HG02623 (cell line): ENCODE data around the gene APLF.

Source experiments
- ATAC-seq: cut with Tn5 transposase; IDR thresholded peaks from one replicate; pipeline ENCODE4 v1.9.1; 2021; ENCODE audit warnings: moderate library complexity; ENCODE audit not compliant: unreplicated experiment

APLF gene, protein sequence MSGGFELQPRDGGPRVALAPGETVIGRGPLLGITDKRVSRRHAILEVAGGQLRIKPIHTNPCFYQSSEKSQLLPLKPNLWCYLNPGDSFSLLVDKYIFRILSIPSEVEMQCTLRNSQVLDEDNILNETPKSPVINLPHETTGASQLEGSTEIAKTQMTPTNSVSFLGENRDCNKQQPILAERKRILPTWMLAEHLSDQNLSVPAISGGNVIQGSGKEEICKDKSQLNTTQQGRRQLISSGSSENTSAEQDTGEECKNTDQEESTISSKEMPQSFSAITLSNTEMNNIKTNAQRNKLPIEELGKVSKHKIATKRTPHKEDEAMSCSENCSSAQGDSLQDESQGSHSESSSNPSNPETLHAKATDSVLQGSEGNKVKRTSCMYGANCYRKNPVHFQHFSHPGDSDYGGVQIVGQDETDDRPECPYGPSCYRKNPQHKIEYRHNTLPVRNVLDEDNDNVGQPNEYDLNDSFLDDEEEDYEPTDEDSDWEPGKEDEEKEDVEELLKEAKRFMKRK

GRCh38 chr2:68467077-68467960 is at the start of gene APLF, which contains the start of gene FBXO48:
Gene APLF (plus strand): TSS chr2:68467585. CDS start chr2:68467732, 147 bp downstream.
Gene FBXO48 (minus strand): TSS chr2:68467294. CDS start chr2:68465145, 2,149 bp downstream.
- peak; percentile 94 for ATAC-seq

DNA sequence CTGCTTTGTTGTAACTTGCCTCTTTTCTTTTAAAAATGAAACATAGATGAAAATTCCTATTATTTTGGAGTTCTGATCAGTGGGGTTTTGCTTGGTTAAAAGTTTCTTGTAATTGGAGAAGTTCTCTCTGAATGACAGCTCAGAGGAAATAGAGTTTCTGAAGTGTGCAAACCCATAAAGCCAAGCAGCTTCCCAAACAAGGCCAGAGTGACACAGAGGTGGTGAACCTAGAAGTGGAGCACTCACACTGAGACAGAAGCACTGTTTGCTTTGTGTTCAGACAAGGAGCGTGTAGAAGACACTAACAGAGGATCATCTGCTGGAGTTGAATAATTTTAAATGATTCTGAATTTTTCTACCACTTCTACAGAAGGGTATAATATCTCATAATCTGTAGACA is 49.5 kb upstream of the APLF start:
- ATAC-seq: no peak

DNA sequence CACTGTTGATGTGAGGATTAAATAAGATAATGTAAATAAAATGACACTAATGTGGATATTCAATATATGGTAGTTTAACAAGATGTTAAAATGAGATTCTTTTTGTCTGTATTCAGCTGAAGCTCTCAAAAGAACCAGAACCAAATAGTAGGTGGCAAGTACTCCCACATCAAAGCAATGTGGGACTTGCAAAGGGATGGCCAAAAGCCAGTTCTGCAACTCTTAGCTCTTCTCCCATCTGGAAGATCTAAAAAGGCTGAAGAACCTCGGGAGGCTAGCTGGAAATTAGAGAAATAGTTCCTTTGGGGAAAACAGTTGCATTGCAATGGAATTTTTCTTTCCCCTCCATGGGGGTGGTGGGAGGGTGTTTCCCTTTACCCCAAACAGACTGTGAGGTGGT is 49.0 kb upstream of the APLF start:
- ATAC-seq: no peak

GRCh38 chr2:68418855-68419254 is 48.5 kb upstream of the APLF start:
- ATAC-seq: no peak

- ATAC-seq: no peak
Observed at GRCh38 chr2:68420254-68420910, 47.0 kb upstream of the APLF start.

GRCh38 chr2:68423966-68424650 is 43.3 kb upstream of the APLF start:
- peak; percentile 75 for ATAC-seq

GRCh38 chr2:68425503-68425902 is 41.9 kb upstream of the APLF start:
- ATAC-seq: no peak

DNA sequence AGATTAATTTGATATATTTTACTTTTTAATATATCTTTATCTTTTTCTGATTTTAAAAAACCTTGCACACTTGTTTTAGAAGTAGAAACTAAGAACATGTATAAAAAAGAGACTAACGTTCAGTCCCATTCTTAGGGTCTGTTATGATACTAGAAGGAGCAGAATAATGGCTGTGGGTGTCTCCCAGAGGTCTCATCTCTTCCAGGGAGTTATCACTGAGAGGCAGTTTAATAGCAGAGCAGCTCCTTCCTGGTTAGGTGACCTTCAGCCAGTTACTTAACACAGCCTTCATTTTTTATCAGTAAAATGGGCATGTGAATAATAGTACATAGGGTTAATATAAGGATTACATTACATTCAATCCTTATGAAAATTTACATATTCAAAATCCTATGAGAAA is 40.9 kb upstream of the APLF start:
- no peak for ATAC-seq

DNA sequence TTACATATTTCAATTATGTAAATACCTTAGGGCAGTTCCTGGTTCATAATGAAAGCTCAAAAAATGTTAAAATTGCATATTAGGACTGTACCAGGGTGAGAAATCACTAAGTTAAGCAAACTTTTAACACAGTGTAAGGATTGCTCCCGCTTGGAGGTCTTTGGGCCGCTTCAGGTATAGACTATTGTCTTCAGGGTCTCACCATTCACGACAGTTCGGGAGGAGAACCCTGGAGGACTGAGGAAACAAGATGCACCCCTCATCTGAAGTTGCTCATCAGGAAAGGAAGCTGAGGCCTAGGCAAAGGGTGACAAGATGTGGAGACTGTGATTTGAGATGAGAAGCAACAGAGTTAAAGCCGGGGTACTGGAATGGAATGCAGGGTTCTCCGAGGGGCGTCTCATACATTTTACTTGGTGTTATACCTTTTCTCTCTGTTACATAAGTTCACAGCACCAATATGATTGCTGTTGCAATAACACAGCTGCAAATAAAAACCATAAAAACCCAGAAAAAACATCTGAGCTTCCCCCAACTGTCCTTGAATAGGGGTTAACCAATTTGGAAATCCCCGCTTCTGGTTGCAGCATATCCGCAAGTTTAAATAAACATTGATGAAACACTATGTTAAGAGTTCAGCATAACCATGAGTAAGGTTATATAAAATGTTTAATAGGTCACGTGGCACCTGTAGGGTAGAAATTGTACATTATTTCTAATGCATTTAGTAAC is 40.4 kb upstream of the APLF start:
- no peak for ATAC-seq

DNA sequence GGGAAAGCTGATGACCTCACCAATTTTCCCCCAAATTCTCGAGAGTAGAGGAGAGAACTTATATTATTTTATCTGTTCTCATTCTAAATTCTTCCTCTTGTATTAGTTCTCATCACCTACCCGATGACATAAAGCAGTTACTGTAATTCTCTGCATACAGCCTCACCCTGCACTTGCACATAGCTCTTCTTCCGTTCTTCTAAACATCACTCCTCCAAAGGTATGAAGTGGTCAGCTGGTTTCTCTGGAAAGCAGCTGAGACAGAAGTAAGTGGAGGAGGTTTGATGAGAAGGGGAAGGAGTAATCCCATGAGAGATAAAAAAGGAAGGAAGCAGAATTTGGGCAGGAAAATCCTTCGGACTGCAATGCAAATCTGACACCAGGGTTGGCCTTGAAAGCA is 39.3 kb upstream of the APLF start:
- ATAC-seq: no peak

DNA sequence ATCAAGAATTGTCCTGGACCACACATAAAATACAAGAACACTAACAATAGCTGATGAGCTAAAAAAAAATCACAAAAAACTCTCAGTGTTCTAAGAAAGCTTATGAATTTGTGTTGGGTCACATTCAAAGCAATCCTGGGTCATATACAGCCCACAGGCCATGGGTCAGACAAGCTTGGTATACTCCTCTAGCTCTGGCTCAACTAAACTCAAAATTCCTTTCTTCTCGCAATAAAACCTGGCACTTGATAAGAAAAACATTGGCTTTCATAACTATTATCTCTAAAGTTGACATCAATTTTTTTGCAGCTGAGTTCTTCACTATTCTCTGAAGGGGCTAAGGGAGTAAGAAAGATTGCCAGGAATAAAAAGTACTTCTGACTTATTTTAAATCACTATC is 38.6 kb upstream of the APLF start:
- ATAC-seq: no peak

DNA sequence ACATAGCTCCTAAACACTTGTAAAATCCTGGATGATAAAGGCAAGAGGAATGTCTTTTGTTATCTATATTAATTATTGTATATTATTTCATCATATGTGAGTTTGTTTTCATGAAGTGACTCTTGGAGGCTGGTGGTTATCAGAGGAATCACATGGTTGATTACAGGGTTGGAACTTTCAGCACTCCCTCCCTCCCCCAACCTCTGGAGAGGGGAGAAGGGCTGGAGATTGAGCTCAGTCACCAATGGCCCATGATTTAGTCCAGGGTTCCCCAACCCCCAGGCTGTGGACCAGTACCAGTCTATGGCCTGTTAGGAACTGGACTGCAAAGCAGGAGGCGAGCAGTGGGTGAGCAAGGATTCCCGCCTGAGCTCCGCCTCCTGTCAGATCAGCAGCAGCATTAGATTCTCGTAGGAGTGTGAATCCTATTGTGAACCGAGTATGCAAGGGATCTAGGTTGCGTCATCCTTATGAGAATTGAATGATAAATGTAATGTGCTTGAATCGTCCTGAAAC is 38.0 kb upstream of the APLF start:
- no peak for ATAC-seq

GRCh38 chr2:68431316-68431972 is 35.9 kb upstream of the APLF start:
- no peak for ATAC-seq

DNA sequence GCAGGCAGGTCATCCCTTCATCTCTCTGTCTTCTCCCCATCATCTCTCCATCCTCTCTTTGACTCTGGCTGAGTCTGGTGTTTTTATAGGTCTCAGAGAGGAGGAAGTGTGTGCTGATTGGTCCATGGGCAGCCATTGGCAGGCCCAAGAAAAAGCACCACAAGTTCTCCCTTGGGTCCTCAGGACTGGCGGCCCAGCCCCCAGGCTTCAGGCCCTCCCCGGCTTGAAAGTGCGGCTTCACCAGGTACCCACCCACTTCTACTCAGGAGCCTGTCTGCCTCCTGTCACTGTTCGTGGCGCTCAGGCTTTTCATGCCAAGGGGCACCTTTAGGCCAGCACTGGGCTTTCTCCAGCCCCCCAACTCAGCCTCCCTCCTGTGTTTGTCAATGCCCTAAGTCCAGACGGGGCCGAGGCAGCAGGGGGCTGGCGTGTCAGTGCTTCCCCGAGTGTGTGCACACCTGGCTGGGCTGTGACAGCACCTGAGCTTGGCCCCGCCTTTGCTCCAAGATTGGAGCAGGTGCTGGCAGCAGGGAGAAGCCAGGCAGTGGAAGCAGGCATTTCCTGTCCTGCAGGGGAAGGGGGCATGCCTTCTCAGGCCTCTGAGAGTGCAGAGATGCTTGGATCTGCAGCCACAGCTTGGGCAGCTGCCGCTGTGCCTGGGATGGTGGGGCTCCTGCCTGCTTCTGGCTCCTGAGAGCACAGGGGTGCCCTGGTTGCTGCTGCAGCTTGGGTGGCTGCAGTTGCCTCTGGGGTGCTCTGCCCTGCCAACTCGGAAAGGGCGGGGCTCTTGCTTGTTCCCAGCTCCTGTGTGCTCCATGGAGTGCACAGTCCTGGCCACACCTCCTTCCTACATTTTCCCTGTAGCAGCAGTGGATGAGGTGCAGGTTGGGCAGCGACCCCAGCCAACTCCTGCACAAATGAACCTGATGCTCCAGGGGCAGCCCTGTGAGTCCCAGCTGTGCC is 34.4 kb upstream of the APLF start:
- no peak for ATAC-seq

GRCh38 chr2:68434981-68435380 is 32.4 kb upstream of the APLF start:
- no peak for ATAC-seq

DNA sequence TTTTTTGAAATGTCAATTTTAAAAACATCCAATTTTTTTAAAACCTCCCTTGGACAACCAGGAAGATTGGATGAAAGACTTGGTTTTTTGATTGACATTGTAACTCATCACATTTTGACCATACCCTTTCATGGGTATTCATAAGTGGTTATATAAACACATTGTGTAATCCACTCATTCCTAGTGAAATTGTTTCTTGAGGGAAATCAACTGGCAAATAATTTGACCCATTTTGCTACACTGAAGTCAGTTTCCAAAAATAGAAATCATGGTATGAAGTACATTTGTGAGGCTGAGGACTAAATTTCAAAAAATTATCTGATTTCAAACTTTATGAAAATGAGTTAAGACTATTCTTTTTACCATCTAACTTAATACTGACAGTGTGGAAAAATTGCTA is 31.8 kb upstream of the APLF start:
- no peak for ATAC-seq

GRCh38 chr2:68436270-68436669 is 31.1 kb upstream of the APLF start:
- no peak for ATAC-seq
